NCI-H2227 treated with DMSO at 0.1 percent for 48 hours (cell line): ENCODE results near the gene ACER3.
"Not testable (repeated sequence)": the region's sequence is repeated elsewhere in the genome, so short reads cannot be mapped to it uniquely, and the experiment has no call there.

ENCODE experiments used
- DNase-seq: peaks from one replicate; lab custom pipeline; 2025; lab: John Stamatoyannopoulos, UW

The ACER3 gene

DNA sequence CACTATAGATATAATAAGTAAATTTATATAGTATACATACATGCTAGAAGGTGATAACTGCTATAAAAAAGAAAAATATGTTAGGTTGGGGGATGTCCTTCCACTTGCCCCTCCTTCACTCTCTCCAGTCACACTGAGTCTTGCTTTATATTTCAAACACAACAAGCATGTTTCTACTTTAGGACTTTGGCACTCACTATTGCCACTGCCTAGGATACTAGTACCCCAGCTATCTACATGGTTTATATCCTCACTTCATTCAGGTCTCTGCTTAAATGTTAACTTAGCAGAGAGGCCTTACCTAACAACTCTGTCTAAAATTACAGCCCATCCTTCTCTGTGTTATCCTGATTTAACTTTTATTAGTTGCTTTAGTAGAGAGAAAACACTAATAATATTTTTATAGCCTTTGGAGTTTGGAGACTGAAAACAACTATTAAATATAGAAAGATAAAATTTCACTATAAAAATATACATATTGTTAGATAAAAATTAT lies 134.4 kb downstream of the ACER3 start:
- no peak for DNase-seq

DNA sequence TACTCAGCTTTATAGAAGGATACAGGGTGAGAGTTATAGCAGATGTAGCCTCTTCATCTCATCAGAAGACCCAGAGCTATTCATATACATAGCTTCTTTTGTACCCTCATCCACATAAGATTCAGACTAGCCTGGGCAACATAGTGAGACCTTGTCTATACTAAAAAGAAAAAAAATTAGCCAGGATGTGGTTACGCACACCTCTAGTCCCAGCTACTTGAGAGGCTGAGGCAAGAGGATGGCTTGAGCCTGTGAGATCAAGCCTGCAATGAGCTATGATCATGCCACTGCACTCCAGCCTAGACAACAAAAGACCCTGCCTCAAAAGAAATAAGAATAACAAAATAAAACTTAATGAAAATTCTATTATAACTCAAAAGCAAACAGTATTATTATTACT lies 136.8 kb downstream of the ACER3 start:
- no peak for DNase-seq

DNA sequence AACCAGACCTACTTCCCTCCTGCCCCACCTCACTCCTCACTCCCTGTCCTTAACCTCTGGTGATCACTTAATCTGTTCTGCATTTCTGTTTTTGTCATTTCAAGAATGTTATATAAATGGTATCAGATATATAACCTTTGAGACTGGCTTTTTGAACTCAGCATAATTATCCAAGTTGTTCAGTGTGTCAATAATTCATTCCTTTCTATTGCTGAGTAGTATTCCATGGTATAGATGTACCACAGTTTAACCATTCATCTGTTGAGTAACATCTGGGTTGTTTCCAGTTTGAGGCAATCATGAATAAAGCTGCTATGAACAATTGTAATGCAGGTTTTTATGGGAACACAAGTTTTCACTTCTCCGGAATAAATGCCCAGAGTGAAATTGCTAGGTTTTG lies 138.9 kb downstream of the ACER3 start:
- DNase-seq, result no peak

GRCh38 chr11:77001613-77002012 lies 140.9 kb downstream of the ACER3 start:
- DNase-seq, result no peak

- no peak for DNase-seq
Observed at GRCh38 chr11:77002776-77003175, 142.1 kb downstream of the ACER3 start.

DNA sequence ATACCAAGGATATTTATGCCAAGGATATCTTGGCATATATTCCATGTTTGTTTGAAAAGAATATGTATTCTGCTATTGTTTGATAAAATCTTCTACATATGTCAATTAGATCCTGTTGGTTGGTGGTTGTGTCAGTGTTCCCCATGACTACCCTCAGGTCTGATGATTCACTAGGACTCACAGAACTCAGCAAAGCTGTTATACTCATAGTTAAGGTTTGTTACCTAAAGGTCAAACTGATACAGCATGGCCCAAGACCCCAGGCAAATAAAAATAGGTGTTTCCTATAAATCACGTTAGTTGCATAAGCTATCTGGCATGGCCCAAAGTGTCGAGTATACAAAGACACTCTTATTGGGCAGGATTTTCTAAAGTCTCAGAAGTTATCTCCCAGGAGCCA lies 143.2 kb downstream of the ACER3 start:
- no peak for DNase-seq

- no peak for DNase-seq
Observed at GRCh38 chr11:77009533-77010160, 148.9 kb downstream of the ACER3 start.

DNA sequence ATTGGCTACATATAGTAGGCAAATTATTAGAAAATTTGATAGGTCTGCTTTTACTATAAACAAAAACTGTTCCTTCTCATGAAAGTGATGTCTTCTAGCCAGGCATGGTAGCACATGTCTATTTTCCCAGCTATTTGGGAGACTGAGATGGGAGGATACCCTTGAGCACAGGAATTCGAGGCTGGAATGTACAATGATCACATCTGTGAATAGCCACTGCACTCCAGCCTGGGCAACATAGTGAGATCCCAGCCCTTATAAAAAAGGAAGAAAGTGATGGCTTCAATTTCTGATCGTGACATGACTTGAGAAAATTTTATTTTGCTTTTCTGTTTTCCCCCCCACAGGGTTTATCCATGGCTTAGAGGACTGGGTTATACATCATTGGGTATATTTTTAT lies 154.0 kb downstream of the ACER3 start:
- no peak for DNase-seq

DNA sequence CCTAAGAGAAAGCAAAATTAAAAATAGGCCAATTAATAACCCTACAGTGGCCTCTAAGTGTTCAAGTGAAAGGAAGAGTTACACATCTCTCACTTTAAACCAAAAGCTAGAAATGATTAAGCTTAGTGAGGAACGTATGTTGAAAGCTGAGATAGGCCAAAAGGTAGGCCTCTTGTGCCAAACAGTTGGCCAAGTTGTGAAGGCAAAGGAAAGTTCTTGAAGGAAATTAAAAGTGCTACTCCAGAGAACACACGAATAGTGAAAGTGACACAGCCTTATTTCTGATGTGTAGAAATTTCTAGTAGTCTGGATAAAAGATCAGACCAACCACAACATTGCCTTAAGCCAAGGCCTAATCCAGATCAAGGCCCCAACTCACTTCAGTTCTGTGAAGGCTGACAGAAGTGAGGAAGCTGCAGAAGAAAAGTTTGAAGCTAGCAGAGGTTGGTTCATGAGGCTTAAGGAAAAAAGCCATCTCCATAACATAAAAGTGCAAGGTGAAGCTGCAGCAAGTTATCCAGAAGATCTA lies 157.7 kb downstream of the ACER3 start:
- DNase-seq, result not testable (repeated sequence)

DNA sequence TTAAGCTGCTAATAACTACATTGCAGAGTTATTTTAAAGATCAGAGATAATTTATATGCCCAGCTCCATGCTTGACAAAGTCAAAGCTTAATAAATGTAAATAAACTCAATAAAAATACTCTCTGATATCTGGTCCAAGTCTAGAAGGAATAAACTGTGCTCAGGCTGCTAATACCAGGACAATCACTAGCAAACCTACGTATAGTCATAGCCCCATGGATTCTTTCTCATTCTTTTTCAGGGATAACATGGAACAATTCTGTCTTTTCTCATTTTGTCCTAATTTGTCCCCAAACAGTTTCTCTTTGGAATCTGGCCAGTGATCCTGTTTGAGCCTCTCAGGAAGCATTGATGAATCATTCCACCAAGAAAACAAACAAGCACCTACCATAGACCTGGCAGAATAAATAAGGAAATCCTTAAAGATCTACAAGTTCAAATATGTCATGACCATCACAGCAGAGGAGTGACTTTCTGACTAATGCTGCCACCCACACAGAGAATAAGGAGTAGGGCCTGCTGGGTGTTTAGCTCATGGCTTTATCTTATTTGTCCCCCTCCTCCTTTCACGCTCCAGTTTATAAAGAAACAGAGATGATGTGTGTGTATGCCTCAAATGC lies 159.4 kb downstream of the ACER3 start:
- DNase-seq, result no peak

- DNase-seq, result no peak
Observed at GRCh38 chr11:77020734-77021133, 160.0 kb downstream of the ACER3 start.

- DNase-seq, result no peak
Observed at GRCh38 chr11:77024745-77025144, 164.0 kb downstream of the ACER3 start.

- DNase-seq, result no peak
Observed at GRCh38 chr11:77026221-77026620, 165.5 kb downstream of the ACER3 start.

DNA sequence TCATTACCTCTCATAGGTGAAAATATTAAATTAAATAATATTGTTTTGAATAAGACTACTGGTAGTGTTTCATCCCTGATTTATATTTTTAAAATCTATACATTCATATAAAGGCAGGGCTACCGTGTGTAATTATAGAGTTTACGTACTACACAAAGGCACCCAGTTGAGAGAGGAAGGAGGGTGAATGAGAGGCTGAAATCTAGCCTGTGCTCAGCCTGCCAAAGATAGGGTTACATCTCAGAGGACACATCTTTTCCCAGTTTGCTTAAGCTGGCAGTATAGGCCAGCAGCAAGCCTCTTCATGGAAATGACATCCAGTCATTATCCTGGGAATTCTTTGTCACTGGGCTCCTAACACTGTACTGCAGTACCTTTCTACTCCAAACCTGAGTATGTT lies 166.0 kb downstream of the ACER3 start:
- peak; percentile 26 for DNase-seq

GRCh38 chr11:77027275-77027674 lies 166.6 kb downstream of the ACER3 start:
- no peak for DNase-seq

- DNase-seq, result no peak
Observed at GRCh38 chr11:77029829-77030228, 169.1 kb downstream of the ACER3 start.

- DNase-seq, result no peak
Observed at GRCh38 chr11:77030834-77031414, 170.2 kb downstream of the ACER3 start.

GRCh38 chr11:77031599-77031998 lies 170.9 kb downstream of the ACER3 start:
- DNase-seq, result no peak

DNA sequence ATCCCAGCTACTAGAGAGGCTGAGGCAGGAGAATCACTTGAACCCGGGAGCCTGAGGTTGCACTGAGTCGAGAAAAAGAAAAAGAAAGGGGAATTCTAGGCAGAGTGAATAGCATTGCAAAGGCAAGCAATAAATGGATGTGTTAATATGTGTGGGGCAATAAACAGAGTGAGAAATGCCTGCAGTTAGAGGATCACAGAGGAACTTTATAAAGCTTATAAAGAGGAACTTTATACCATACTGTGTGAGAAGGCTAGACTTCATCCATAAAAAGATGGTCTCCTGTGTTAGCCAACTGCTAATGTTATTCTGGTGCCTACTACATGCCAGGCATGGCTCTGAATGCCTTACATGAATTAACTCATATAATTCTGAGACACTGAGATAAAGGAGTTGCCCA lies 174.3 kb downstream of the ACER3 start:
- DNase-seq, result no peak

GRCh38 chr11:77035580-77035979 lies 174.9 kb downstream of the ACER3 start:
- DNase-seq, result no peak

DNA sequence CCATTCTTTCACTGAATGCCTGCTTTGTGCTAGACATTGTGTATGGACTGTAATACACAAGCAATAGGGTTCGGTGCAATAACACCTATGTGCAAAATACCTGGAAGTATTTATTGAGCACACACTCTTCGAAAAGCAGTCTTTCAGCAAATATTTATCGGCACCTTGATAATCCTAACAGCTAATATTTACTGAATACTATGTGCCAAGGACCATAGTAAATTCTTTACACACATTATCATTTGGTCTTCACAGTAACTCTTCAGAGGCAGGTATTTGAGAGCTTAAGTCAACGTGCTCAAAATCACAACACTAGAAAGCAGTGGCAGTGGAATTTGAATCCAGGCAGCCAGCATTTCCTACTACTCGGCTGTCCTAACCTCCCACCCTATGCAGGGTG lies 175.7 kb downstream of the ACER3 start:
- no peak for DNase-seq

DNA sequence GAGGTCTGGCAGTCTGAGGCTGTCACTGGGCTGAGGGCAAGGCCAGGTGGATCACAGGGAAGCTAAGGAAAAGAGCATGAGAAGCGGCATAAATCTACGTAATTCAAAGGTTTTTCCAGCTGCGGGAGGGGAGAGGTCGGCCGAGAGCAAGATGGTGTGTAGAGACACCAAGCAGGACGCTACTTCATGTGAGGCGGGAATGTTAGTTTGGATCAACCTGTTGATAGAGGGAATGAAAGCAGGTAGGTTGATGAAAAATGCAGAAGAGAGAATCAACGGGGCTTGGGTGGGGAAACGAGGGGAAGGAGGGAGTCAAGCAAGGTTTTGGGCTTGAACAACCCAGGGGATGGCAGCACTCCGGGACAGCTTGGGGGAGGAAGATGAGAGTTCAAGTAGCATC lies 176.3 kb downstream of the ACER3 start:
- DNase-seq, result no peak
